Right atrium auricular region (tissue), 2 donors: ENCODE results near the gene METTL23. TPM values are rescaled to one million over a fixed set of nuclear protein-coding genes. Genes with fewer than 3 reads are reported as not detected.

Experiments used
- DNase-seq: peaks from one replicate; pipeline ENCODE4 v3.0.0-alpha.2; 2019; ENCODE audit warnings: low spot score
- H3K27ac ChIP-seq, 2 donors: fragments of 200-600 bp; sonication (generic); 1 replicate in 1 of 2; 2 replicates in 1 of 2; pipeline ENCODE4 v1.5.1; 2016 to 2019
- H3K27me3 ChIP-seq, 2 donors: fragments of 200-600 bp; sonication (generic); one replicate each; pipeline versions ENCODE4 v1.5.1 to v1.6.0; 2017 to 2019
- H3K36me3 ChIP-seq: fragments of 200-600 bp; sonication (generic); one replicate; pipeline ENCODE4 v1.5.1; 2016
- H3K4me1 ChIP-seq, 2 donors: fragments of 200-600 bp; sonication (generic); one replicate each; pipeline versions ENCODE4 v1.5.1 to v1.6.0; 2017 to 2019
- H3K4me3 ChIP-seq, 2 donors: fragments of 200-600 bp; sonication (generic); 1 replicate in 1 of 2; 2 replicates in 1 of 2; pipeline ENCODE4 v1.5.1; 2017 to 2019; ENCODE audit warnings: mild to moderate bottlenecking in 1 of 2, moderate library complexity in 1 of 2
- H3K9me3 ChIP-seq, 2 donors: fragments of 200-600 bp; sonication (generic); one replicate each; pipeline ENCODE4 v1.5.1; 2019
- CTCF ChIP-seq, 2 donors: fragments of 200-600 bp; sonication (generic); IDR thresholded peaks; one replicate each; pipeline ENCODE4 v1.5.1; 2019; ENCODE audit warnings: antibody characterized with exemption in 2 of 2
- total RNA-seq, 2 donors: library from RNA; depleted of rRNA; stranded (reverse); fragments of >200 nt; gene quantifications; one replicate each; pipeline ENCODE4 v1.1.0, GENCODE V29; 2016

Gene METTL23
- total RNA-seq, 2 donors from 2014 or later: 22.6 to 26.8 TPM

GRCh38 chr17:76716146-76716838 lies 10.3 kb upstream of the METTL23 start:
- TF ChIP-seq CTCF (IDR thresholded peaks at IDR 0.05): no peak
- H3K36me3 ChIP-seq: peaks cover 79% of the 10 kb centered on the region
- no peaks in the 10 kb centered on the region for H3K27me3 ChIP-seq
- peak overlapping the region; percentile 78 to 79 for H3K27ac ChIP-seq
- H3K9me3 ChIP-seq: no peaks in the 10 kb centered on the region
- H3K4me3 ChIP-seq: no peak overlapping the region
- peaks cover 0 to 53% of the 10 kb centered on the region in 2 donors for H3K4me1 ChIP-seq
- peak; percentile 95 for DNase-seq

- Histone ChIP-seq H3K27me3 (no peaks in the 10 kb centered on the region), H3K4me1 (peaks cover 0 to 53% of the 10 kb centered on the region in 2 donors), H3K4me3 (no peak overlapping the region), H3K27ac (peak overlapping the region; percentile 78 to 79), H3K9me3 (no peaks in the 10 kb centered on the region), H3K36me3 (peaks cover 84% of the 10 kb centered on the region)
- no peak for TF ChIP-seq CTCF (IDR thresholded peaks at IDR 0.05)
- no peak for DNase-seq
These were observed 9.8 kb upstream of the METTL23 start for GRCh38 chr17:76716839-76717215.

GRCh38 chr17:76718516-76718915 lies 8.1 kb upstream of the METTL23 start:
- DNase-seq: no peak
- no peak overlapping the region for H3K27ac ChIP-seq
- peaks cover 91% of the 10 kb centered on the region for H3K36me3 ChIP-seq
- H3K27me3 ChIP-seq: no peaks in the 10 kb centered on the region
- H3K4me3 ChIP-seq: no peak overlapping the region
- peaks cover 0 to 57% of the 10 kb centered on the region in 2 donors for H3K4me1 ChIP-seq
- no peak for TF ChIP-seq CTCF (IDR thresholded peaks at IDR 0.05)
- H3K9me3 ChIP-seq: no peaks in the 10 kb centered on the region

- Histone ChIP-seq H3K4me3 (no peak overlapping the region), H3K36me3 (peaks cover 98% of the 10 kb centered on the region), H3K9me3 (no peaks in the 10 kb centered on the region), H3K4me1 (peaks cover 0 to 66% of the 10 kb centered on the region in 2 donors), H3K27me3 (no peaks in the 10 kb centered on the region), H3K27ac (no peak overlapping the region)
- peak; percentile 18 for DNase-seq
- no peak for TF ChIP-seq CTCF (IDR thresholded peaks at IDR 0.05)
These were observed 6.4 kb upstream of the METTL23 start for GRCh38 chr17:76720211-76720610.

- Histone ChIP-seq H3K4me1 (peaks cover 0 to 63% of the 10 kb centered on the region in 2 donors), H3K4me3 (no peak overlapping the region), H3K36me3 (peaks cover 92% of the 10 kb centered on the region), H3K27ac (peak overlapping the region in 1 of 2 donors; percentile 33), H3K9me3 (no peaks in the 10 kb centered on the region), H3K27me3 (no peaks in the 10 kb centered on the region)
- DNase-seq: no peak
- no peak for TF ChIP-seq CTCF (IDR thresholded peaks at IDR 0.05)
These were observed 5.7 kb upstream of the METTL23 start for GRCh38 chr17:76720941-76721340.

- H3K9me3 ChIP-seq: no peaks in the 10 kb centered on the region
- peak overlapping the region in 1 of 2 donors; percentile 33 for H3K27ac ChIP-seq
- peaks cover 87% of the 10 kb centered on the region for H3K36me3 ChIP-seq
- no peaks in the 10 kb centered on the region for H3K27me3 ChIP-seq
- TF ChIP-seq CTCF (IDR thresholded peaks at IDR 0.05): no peak
- peaks cover 0 to 58% of the 10 kb centered on the region in 2 donors for H3K4me1 ChIP-seq
- H3K4me3 ChIP-seq: no peak overlapping the region
- DNase-seq: no peak
These were observed 5.2 kb upstream of the METTL23 start for GRCh38 chr17:76721463-76721862.
